K562 (cell line): ENCODE data around the gene PLPP4. TPM values are rescaled to one million over a fixed set of nuclear protein-coding genes. Genes with fewer than 3 reads are reported as not detected.

Experiments
- ATAC-seq: fragments of 200-7000 bp; cut with Tn5 transposase; 3 replicates; pipeline ENCODE4 v1.9.1; 2020; ENCODE audit warnings: moderate library complexity
- BruUV-seq: library from RNA; stranded (reverse); fragments of 400-500 nt; replicated peaks from 2 replicates; lab custom pipeline; 2021; lab: Mats Ljungman, UMichigan
- CTCF ChIA-PET: fragments of 300-600 bp; formaldehyde crosslinking; extraction: SDS; loops from one replicate; lab custom pipeline; 2021; ENCODE audit warnings: low intra/inter-chr PET ratio; lab: Yijun Ruan, JAX
- POLR2A ChIA-PET: fragments of 300-600, 350-650 bp; sonication (Branson Sonifier 250); formaldehyde crosslinking; extraction: SDS; loops from one replicate; lab custom pipeline; 2021; ENCODE audit warnings: antibody characterized with exemption, inconsistent platforms; lab: Yijun Ruan, JAX
- DNase-seq, 4 experiments: peaks; one replicate each; pipeline versions ENCODE4 v3.0.0 to v3.0.0-alpha.2; 2011 to 2018; ENCODE audit warnings: low spot score in 3 of 4, mixed read lengths in 3 of 4; ENCODE audit errors: extremely low read depth in 1 of 4
- FAIRE-seq: peaks from 2 replicates; lab custom pipeline; 2011; peaks lifted over from hg19 to GRCh38; lab: Jason Lieb, UNC
- H2AFZ ChIP-seq: 2 replicates; pipeline ENCODE4 v1.6.0; 2011; ENCODE audit warnings: low read depth, low read length, control low read depth, inconsistent platforms
- H3K27ac ChIP-seq: fragments of 200-600 bp; 3 replicates; pipeline ENCODE4 v1.8.0; 2011; ENCODE audit warnings: low read depth, mild to moderate bottlenecking, control low read depth, inconsistent platforms, low read length, moderate library complexity, mixed read lengths; ENCODE audit errors: extremely low read depth
- H3K27me3 ChIP-seq, 2 experiments: fragments of 300-600 bp in 1 of 2; 2 replicates in 1 of 2; 3 replicates in 1 of 2; pipeline versions ENCODE4 v1.6.0 to v1.8.0; 2011; ENCODE audit warnings: inconsistent platforms in 2 of 2, low read length in 2 of 2, mild to moderate bottlenecking in 1 of 2, mixed read lengths in 1 of 2, moderate library complexity in 1 of 2; ENCODE audit not compliant: control insufficient read depth in 2 of 2, insufficient read depth in 2 of 2
- H3K36me3 ChIP-seq: fragments of 300-600 bp; 3 replicates; pipeline ENCODE4 v1.8.0; 2011; ENCODE audit warnings: mild to moderate bottlenecking, low read length, inconsistent platforms; ENCODE audit not compliant: control insufficient read depth, insufficient read depth
- H3K4me1 ChIP-seq, 2 experiments: fragments of 200-600 bp in 1 of 2; replicated peaks in 1 of 2; 2 replicates in 1 of 2; 3 replicates in 1 of 2; pipeline versions ENCODE4 v1.5.1 to v1.8.0; 2011; ENCODE audit warnings: inconsistent platforms in 2 of 2, low read length in 2 of 2, mild to moderate bottlenecking in 1 of 2, mixed read lengths in 1 of 2, moderate library complexity in 1 of 2; ENCODE audit not compliant: control insufficient read depth in 2 of 2, insufficient read depth in 2 of 2
- H3K4me2 ChIP-seq: 2 replicates; pipeline ENCODE4 v1.6.1; 2011; ENCODE audit warnings: low read length, control low read depth, inconsistent platforms, mixed read lengths; ENCODE audit not compliant: insufficient read depth
- H3K4me3 ChIP-seq: fragments of 200-600 bp; sonication (generic), shearing (Covaris generic); 2 replicates; pipeline ENCODE4 v1.5.1; 2016; ENCODE audit warnings: control low read depth, inconsistent platforms
- H3K79me2 ChIP-seq: fragments of 200-600 bp; 3 replicates; pipeline ENCODE4 v1.8.0; 2011; ENCODE audit warnings: low read length, inconsistent platforms; ENCODE audit not compliant: control insufficient read depth, insufficient read depth
- H3K9ac ChIP-seq, 2 experiments: 2 replicates each; pipeline versions ENCODE4 v1.6.0 to v1.6.1; 2011; ENCODE audit warnings: low read depth in 2 of 2, low read length in 2 of 2, control low read depth in 1 of 2, inconsistent platforms in 1 of 2, mild to moderate bottlenecking in 1 of 2, mixed read lengths in 1 of 2; ENCODE audit not compliant: insufficient read depth in 1 of 2
- H3K9me1 ChIP-seq: one replicate; pipeline ENCODE4 v1.6.0; 2011; ENCODE audit warnings: inconsistent platforms, mild to moderate bottlenecking, low read length, moderate library complexity; ENCODE audit not compliant: control insufficient read depth, insufficient read depth
- H3K9me3 ChIP-seq: replicated peaks from 2 replicates; pipeline ENCODE4 v1.5.1; 2011; ENCODE audit warnings: low read depth, low read length, inconsistent platforms; ENCODE audit not compliant: control insufficient read depth, insufficient read depth
- H4K20me1 ChIP-seq: replicated peaks from 2 replicates; pipeline ENCODE4 v1.6.1; 2011; ENCODE audit warnings: low read length, inconsistent platforms, mixed read lengths; ENCODE audit not compliant: control insufficient read depth, insufficient read depth
- ATF1 ChIP-seq, 2 experiments: fragments of 450-650 bp in 1 of 2; IDR thresholded peaks; 2 replicates each; pipeline ENCODE4 v1.6.1; 2016; ENCODE audit warnings: missing compliant biosample characterization in 1 of 2, missing genetic modification characterization in 1 of 2
- CBX1 ChIP-seq: sonication (generic); IDR thresholded peaks from 2 replicates; pipeline ENCODE4 v1.6.1; 2016; ENCODE audit warnings: antibody characterized with exemption, low read depth, mild to moderate bottlenecking
- DEAF1 ChIP-seq: fragments of 450-650 bp; formaldehyde crosslinking; IDR thresholded peaks from 2 replicates; pipeline ENCODE4 v1.4.0; 2020; ENCODE audit warnings: mild to moderate bottlenecking, moderate library complexity
- DMBX1 ChIP-seq: fragments of 250-450 bp; sonication (Bioruptor Pico); IDR thresholded peaks from 2 replicates; pipeline ENCODE4 v1.8.0; 2022; ENCODE audit warnings: inconsistent platforms, mild to moderate bottlenecking, moderate library complexity, borderline replicate concordance
- FOSL1 ChIP-seq: fragments of 200-800 bp; sonication (Bioruptor generic); conservative IDR thresholded peaks from 2 replicates; pipeline ENCODE4 v1.6.1; 2016; ENCODE audit warnings: missing genetic modification characterization, missing compliant biosample characterization
- GMEB1 ChIP-seq: fragments of 250-450 bp; sonication (Bioruptor Pico); IDR thresholded peaks from 2 replicates; pipeline ENCODE4 v1.4.0; 2020; ENCODE audit warnings: mild to moderate bottlenecking
- HIVEP1 ChIP-seq: fragments of 250-450 bp; sonication (Bioruptor Pico); IDR thresholded peaks from 2 replicates; pipeline ENCODE4 v1.4.0; 2020; ENCODE audit warnings: mild to moderate bottlenecking
- ILF3 ChIP-seq: fragments of 450-650 bp; IDR thresholded peaks from 2 replicates; pipeline ENCODE4 v1.6.1; 2018; ENCODE audit warnings: antibody characterized with exemption, mild to moderate bottlenecking, moderate library complexity, borderline replicate concordance
- MCM5 ChIP-seq: fragments of 450-650 bp; IDR thresholded peaks from 2 replicates; pipeline ENCODE4 v1.6.1; 2016; ENCODE audit warnings: low read depth
- RBM22 ChIP-seq: fragments of 200-400 bp; formaldehyde crosslinking; IDR thresholded peaks from 2 replicates; pipeline ENCODE4 v1.6.1; 2018; ENCODE audit warnings: low read length, low read depth; ENCODE audit not compliant: poor library complexity, severe bottlenecking
- ZEB2 ChIP-seq: fragments of 450-650 bp; IDR thresholded peaks from 2 replicates; pipeline ENCODE4 v1.6.1; 2016
- ZNF232 ChIP-seq: sonication (generic); formaldehyde crosslinking; IDR thresholded peaks from 2 replicates; pipeline ENCODE4 v1.8.0; 2022; ENCODE audit warnings: mild to moderate bottlenecking, missing genetic modification reagents
- WGBS: fragments of 100-300 bp; shearing (Covaris generic); methylation state at CpG from one replicate; pipeline ENCODE4 v1.1.6; 2016; ENCODE audit warnings: low coverage, mixed read lengths; ENCODE audit not compliant: insufficient coverage; ENCODE audit errors: missing lambda C conversion rate; 5-methylcytosine and 5-hydroxymethylcytosine counted together
- in situ Hi-C: fragments of 300-500 bp; cut with MboI; formaldehyde crosslinking; loops from 4 replicates; pipeline ENCODE4 v1.15.0; 2018; ENCODE audit warnings: inconsistent platforms, mixed read lengths
- intact Hi-C: fragments of 100-400 bp; cut with micrococcal nuclease; formaldehyde crosslinking; loops from 2 replicates; pipeline ENCODE4 v1.14.2; 2022
- polyA plus RNA-seq, 8 experiments: library from polyadenylated mRNA; depleted of rRNA in 4 of 8; stranded (reverse) in 5 of 8; unstranded in 3 of 8; fragments of >200 nt; fragmentation: Nextera tagmentation in 2 of 8; fragmentation: Illumina TruSeq in 1 of 8; extraction: Ambion mirVana in 2 of 8; extraction: Trizol in 1 of 8; gene quantifications; 2 replicates each; pipeline versions ENCODE4 v1.2.1 to v1.2.3, GENCODE V29; 2011 to 2014; ENCODE audit warnings: inconsistent platforms in 1 of 8, missing spikeins in 1 of 8
- total RNA-seq, 7 experiments: library from RNA; depleted of rRNA in 6 of 7; stranded (reverse); fragments of >200 nt in 6 of 7; fragmentation: Illumina TruSeq in 2 of 7; extraction: Trizol in 2 of 7; gene quantifications; 2 replicates each; pipeline versions ENCODE4 v1.2.1 to v1.2.3, GENCODE V29; 2011 to 2021; ENCODE audit warnings: low replicate concordance in 1 of 7
- TF ChIP-seq, protein P1 (sequence below): sonication (generic); formaldehyde crosslinking; IDR thresholded peaks from 2 replicates; pipeline ENCODE4 v1.8.1; 2022; ENCODE audit warnings: missing genetic modification reagents

PLPP4 gene
- total and polyA plus RNA-seq, 9 of the 15 experiments (the other 6 are each of a cell fraction or from before 2014, with no cell fraction given), result 0.08 TPM; not detected in 8

- no peak for TF ChIP-seq DEAF1 (CRISPR knock-in tag)
- TF ChIP-seq RBM22, result no peak
Observed at GRCh38 chr10:120601999-120602398, 145.0 kb downstream of the PLPP4 start (continued).

DNA sequence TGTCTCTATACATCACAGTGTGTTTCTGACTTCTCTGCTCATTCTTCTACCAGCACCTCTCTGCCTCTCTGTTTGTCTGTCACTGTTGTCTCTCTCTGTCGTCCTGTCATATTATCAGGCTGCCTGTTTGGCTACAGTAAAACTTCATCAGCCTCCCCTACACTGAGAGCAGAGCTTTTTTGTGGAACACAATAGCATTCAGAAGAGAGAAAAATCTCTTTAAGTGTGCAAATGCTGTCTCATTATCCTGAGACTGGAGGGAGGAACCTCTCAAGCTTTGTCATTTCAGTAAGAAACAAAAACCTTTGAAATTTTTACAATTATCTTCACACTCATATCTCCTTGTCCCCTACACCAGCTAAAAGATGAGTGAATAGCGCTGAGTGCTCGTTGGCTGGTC lies 148.4 kb downstream of the PLPP4 start:
- H3K27me3 ChIP-seq, result no peaks in the 10 kb centered on the region
- intact Hi-C loops, result loop anchor here (10.0 kb wide), 1 partner anchor 181 kb away; no protein-coding TSS in a partner anchor
- no peak overlapping the region for H3K4me2 ChIP-seq
- no peak overlapping the region for H2AFZ ChIP-seq
- no peaks in the 10 kb centered on the region for H3K36me3 ChIP-seq
- H3K79me2 ChIP-seq, result no peaks in the 10 kb centered on the region
- no TSS peak for BruUV-seq
- H3K9ac ChIP-seq, result no peak overlapping the region
- in situ Hi-C loops, result no loop called here
- ATAC-seq, result no peak
- H3K9me1 ChIP-seq, result no peaks in the 10 kb centered on the region
- no peak overlapping the region for H3K4me3 ChIP-seq
- POLR2A ChIA-PET, result interaction anchor here (0.6 kb wide), 1 partner anchor 566 kb away, joined by 3 read pairs; no protein-coding TSS in a partner anchor
- H3K27ac ChIP-seq, result no peak overlapping the region
- DNase-seq, result no peak
- no peak for FAIRE-seq
- 0% methylated on average over 3 of the region's 3 CpGs for WGBS
- CTCF ChIA-PET, result no interaction called here
- no peaks in the 10 kb centered on the region for H3K4me1 ChIP-seq
- TF ChIP-seq ATF1 (CRISPR knock-in tag; IDR thresholded peaks at IDR 0.05) (no peak), ATF1 (tag; IDR thresholded peaks at IDR 0.05) (no peak), ZEB2 (no peak), FOSL1 (tag) (no peak), GMEB1 (CRISPR knock-in tag) (no peak), DMBX1 (CRISPR knock-in tag) (no peak), ILF3 (no peak), MCM5 (no peak), ZNF232 (CRISPR knock-in tag) (no peak), HIVEP1 (no peak), CBX1 (no peak)
- TF ChIP-seq, protein P1, sequence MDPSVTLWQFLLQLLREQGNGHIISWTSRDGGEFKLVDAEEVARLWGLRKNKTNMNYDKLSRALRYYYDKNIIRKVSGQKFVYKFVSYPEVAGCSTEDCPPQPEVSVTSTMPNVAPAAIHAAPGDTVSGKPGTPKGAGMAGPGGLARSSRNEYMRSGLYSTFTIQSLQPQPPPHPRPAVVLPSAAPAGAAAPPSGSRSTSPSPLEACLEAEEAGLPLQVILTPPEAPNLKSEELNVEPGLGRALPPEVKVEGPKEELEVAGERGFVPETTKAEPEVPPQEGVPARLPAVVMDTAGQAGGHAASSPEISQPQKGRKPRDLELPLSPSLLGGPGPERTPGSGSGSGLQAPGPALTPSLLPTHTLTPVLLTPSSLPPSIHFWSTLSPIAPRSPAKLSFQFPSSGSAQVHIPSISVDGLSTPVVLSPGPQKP (CRISPR knock-in tag), result no peak
- no peaks in the 10 kb centered on the region for H3K9me3 ChIP-seq
- H4K20me1 ChIP-seq, result no peaks in the 10 kb centered on the region
